ENCODE data around the gene TICAM1. TPM values are rescaled to one million over a fixed set of nuclear protein-coding genes. Genes with fewer than 3 reads are reported as not detected.

The TICAM1 gene
- total RNA-seq, 1 experiment from 2014 or later, result 0.48 TPM

DNA sequence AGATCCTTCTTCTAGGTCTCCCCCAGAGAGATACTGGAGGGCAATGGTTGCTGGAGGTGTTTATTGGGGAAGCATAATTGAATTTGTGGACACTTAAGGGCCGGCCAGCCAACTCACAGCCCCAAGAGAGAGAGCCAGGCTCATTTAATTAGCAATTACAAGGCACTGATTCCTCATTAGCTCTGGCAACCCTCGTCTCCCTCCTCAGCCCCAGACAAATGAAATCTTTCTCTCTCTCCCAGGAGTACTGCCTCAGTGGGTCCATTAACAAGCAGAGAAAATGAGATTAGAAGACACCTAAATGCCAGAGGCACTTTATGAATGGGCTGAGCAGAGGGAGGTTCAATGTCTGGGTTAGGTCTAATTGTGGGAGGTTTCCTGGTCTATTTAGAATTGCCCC, 58.9 kb downstream of the TICAM1 start:
- Histone ChIP-seq H3K9me3 (ENCODE audit: control insufficient read depth, low read depth, low read length) (no peaks in the 10 kb centered on the region), H2BK20ac (ENCODE audit: low read depth, low read length, poor library complexity, severe bottlenecking) (no peak overlapping the region), H3K18ac (ENCODE audit: insufficient read length, low read depth, low read length) (no peak overlapping the region), H3K4me2 (ENCODE audit: insufficient read depth, insufficient read length, low read length) (no peak overlapping the region), H3K4me1 (ENCODE audit: insufficient read depth, low read length) (no peaks in the 10 kb centered on the region; the same call in 1 of the 2 replicates), H3K23ac (ENCODE audit: insufficient read length, low read depth, low read length) (no peak overlapping the region), H3K4ac (ENCODE audit: low read depth, low read length) (no peak overlapping the region), H3K79me1 (ENCODE audit: insufficient read depth, low read depth, low read length, poor library complexity, severe bottlenecking) (no peaks in the 10 kb centered on the region), H3K27me3 (ENCODE audit: insufficient read depth, low read length) (no peaks in the 10 kb centered on the region), H3K14ac (ENCODE audit: insufficient read depth, low read length) (no peak overlapping the region), H4K5ac (ENCODE audit: insufficient read length, low read depth, low read length) (no peak overlapping the region), H2BK120ac (ENCODE audit: low read depth, low read length, poor library complexity, severe bottlenecking) (no peak overlapping the region), H2AFZ (ENCODE audit: low read length) (no peak overlapping the region), H3K79me2 (ENCODE audit: insufficient read depth, low read length) (no peaks in the 10 kb centered on the region), H2AK5ac (ENCODE audit: insufficient read length, low read length) (no peak overlapping the region), H3K27ac (ENCODE audit: insufficient read length, low read depth, low read length) (no peak overlapping the region), H3K9ac (ENCODE audit: extremely low read depth, insufficient read length, low read length) (no peak overlapping the region), H4K91ac (ENCODE audit: insufficient read length, low read depth, low read length) (no peak overlapping the region), H2BK12ac (ENCODE audit: insufficient read length, low read depth, low read length) (no peak overlapping the region), H3K23me2 (ENCODE audit: insufficient read length, low read depth, low read length, poor library complexity, severe bottlenecking) (peaks cover 7% of the 10 kb centered on the region), H2BK15ac (ENCODE audit: low read depth, low read length) (no peak overlapping the region), H4K20me1 (ENCODE audit: control insufficient read depth, insufficient read depth, insufficient read length) (no peaks in the 10 kb centered on the region), H2BK5ac (ENCODE audit: insufficient read length, low read length) (no peak overlapping the region), H3K56ac (ENCODE audit: insufficient read length, low read depth, low read length) (no peak overlapping the region), H4K8ac (replicated peaks; ENCODE audit: insufficient read length, low read depth, low read length) (no peak overlapping the region), H3T11ph (ENCODE audit: low read length) (no peak overlapping the region)
- no CpG with 5 or more reads among the region's 2 CpGs for WGBS (ENCODE audit: extremely low coverage, insufficient read length, low lambda C conversion rate)
- peaks cover 0 to 11% of the 10 kb centered on the region in 2 experiments; a peak in 2 of 4 replicates for H3K4me1 Mint-ChIP-seq
- peaks cover 44% of the 10 kb centered on the region for H3K27me3 Mint-ChIP-seq (ENCODE audit: low read depth)
- H3K27ac Mint-ChIP-seq, result no peak overlapping the region
- no peak for DNase-seq
- no peak overlapping the region for H3K4me3 Mint-ChIP-seq
- no peaks in the 10 kb centered on the region for H3K36me3 Mint-ChIP-seq (ENCODE audit: insufficient read depth in 1 of 3, low read depth in 3 of 3)
- H3K9me3 Mint-ChIP-seq, result no peaks in the 10 kb centered on the region
- TF ChIP-seq, protein P1, sequence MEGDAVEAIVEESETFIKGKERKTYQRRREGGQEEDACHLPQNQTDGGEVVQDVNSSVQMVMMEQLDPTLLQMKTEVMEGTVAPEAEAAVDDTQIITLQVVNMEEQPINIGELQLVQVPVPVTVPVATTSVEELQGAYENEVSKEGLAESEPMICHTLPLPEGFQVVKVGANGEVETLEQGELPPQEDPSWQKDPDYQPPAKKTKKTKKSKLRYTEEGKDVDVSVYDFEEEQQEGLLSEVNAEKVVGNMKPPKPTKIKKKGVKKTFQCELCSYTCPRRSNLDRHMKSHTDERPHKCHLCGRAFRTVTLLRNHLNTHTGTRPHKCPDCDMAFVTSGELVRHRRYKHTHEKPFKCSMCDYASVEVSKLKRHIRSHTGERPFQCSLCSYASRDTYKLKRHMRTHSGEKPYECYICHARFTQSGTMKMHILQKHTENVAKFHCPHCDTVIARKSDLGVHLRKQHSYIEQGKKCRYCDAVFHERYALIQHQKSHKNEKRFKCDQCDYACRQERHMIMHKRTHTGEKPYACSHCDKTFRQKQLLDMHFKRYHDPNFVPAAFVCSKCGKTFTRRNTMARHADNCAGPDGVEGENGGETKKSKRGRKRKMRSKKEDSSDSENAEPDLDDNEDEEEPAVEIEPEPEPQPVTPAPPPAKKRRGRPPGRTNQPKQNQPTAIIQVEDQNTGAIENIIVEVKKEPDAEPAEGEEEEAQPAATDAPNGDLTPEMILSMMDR (conservative IDR thresholded peaks at IDR 0.05), result no peak
